MM.1S (cell line): Measurements from ENCODE around the gene FAM217A.

ENCODE experiments used
- DNase-seq: peaks from one replicate; pipeline ENCODE4 v3.0.0-alpha.2; 2015
- H2AFZ ChIP-seq: fragments of 300-600 bp; sonication (generic); 2 replicates; pipeline ENCODE4 v1.6.0; 2016; ENCODE audit warnings: antibody characterized with exemption, low read length
- H3F3A ChIP-seq: fragments of 300-600 bp; sonication (generic); 2 replicates; pipeline ENCODE4 v1.6.1; 2016; ENCODE audit warnings: mild to moderate bottlenecking, antibody characterized with exemption, low read length, moderate library complexity, mixed read lengths; ENCODE audit not compliant: insufficient read depth
- H3K27ac ChIP-seq: fragments of 300-600 bp; sonication (generic); 2 replicates; pipeline ENCODE4 v1.5.1; 2016; ENCODE audit warnings: mild to moderate bottlenecking, low read length
- H3K27me3 ChIP-seq: fragments of 300-600 bp; sonication (generic); replicated peaks from 2 replicates; pipeline ENCODE4 v1.6.0; 2016; ENCODE audit warnings: low read length; ENCODE audit not compliant: insufficient read depth
- H3K36me3 ChIP-seq: fragments of 300-600 bp; sonication (generic); replicated peaks from 2 replicates; pipeline ENCODE4 v1.6.1; 2016; ENCODE audit warnings: mild to moderate bottlenecking, low read length, mixed read lengths; ENCODE audit not compliant: insufficient read depth
- H3K4me1 ChIP-seq: fragments of 300-600 bp; sonication (generic); 2 replicates; pipeline ENCODE4 v1.6.1; 2016; ENCODE audit warnings: low read length, mixed read lengths
- H3K4me2 ChIP-seq: fragments of 300-600 bp; sonication (generic); 2 replicates; pipeline ENCODE4 v1.6.0; 2016; ENCODE audit warnings: low read depth, low read length
- H3K4me3 ChIP-seq: fragments of 300-600 bp; sonication (generic); 2 replicates; pipeline ENCODE4 v1.5.1; 2016; ENCODE audit warnings: low read length, mixed read lengths
- H3K79me2 ChIP-seq: fragments of 300-600 bp; sonication (generic); 2 replicates; pipeline ENCODE4 v1.6.1; 2016; ENCODE audit warnings: mixed run types, low read length, mixed read lengths
- H3K9ac ChIP-seq: fragments of 300-600 bp; sonication (generic); 2 replicates; pipeline ENCODE4 v1.6.1; 2016; ENCODE audit warnings: low read length, mixed read lengths
- H3K9me2 ChIP-seq: fragments of 300-600 bp; sonication (generic); replicated peaks from 2 replicates; pipeline ENCODE4 v1.6.1; 2016; ENCODE audit warnings: mild to moderate bottlenecking, low read length, mixed read lengths; ENCODE audit not compliant: insufficient read depth
- H3K9me3 ChIP-seq: fragments of 300-600 bp; sonication (generic); replicated peaks from 2 replicates; pipeline ENCODE4 v1.6.1; 2016; ENCODE audit warnings: mild to moderate bottlenecking, low read length, mixed read lengths; ENCODE audit not compliant: insufficient read depth
- H4K20me1 ChIP-seq: fragments of 300-600 bp; sonication (generic); 2 replicates; pipeline ENCODE4 v1.6.1; 2016; ENCODE audit warnings: mild to moderate bottlenecking, low read length, moderate library complexity, mixed read lengths; ENCODE audit not compliant: insufficient read depth
- CTCF ChIP-seq: fragments of 300-600 bp; sonication (generic); IDR thresholded peaks from 2 replicates; pipeline ENCODE4 v1.5.1; 2016; ENCODE audit warnings: antibody characterized with exemption, low read length, mixed read lengths
- EZH2 ChIP-seq: fragments of 300-600 bp; sonication (generic); optimal IDR thresholded peaks from 2 replicates; pipeline ENCODE3; 2017; ENCODE audit warnings: low read depth, mild to moderate bottlenecking, antibody characterized with exemption, low read length, mixed read lengths
- EZH2phosphoT487 ChIP-seq: fragments of 300-600 bp; sonication (generic); IDR thresholded peaks from 2 replicates; pipeline ENCODE4 v1.6.1; 2018; ENCODE audit warnings: antibody characterized with exemption, low read length

FAM217A gene

DNA sequence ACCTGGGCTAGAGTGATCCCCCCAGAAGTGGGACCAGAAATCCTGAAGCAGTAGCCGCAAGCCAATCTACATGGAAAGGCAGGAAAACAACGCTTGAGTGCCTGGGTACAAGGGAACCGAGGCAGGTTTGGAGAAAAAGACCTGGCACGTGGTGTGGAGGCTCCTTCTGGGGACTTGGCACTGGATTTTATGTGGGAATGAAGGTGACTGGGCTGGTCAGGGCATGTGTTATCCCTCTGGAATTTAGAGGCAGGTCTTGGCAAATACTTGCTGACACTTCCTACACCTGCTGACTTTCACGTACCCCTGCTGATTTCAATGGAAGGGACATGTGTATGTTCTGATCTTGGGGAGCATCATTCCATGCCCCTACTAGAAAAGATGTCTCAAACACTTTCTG lies 25.0 kb upstream of the FAM217A start:
- no peak overlapping the region for H3K27ac ChIP-seq
- H4K20me1 ChIP-seq: no peaks in the 10 kb centered on the region
- no peak overlapping the region for H3K4me2 ChIP-seq
- H3K9me3 ChIP-seq: no peaks in the 10 kb centered on the region
- H3K79me2 ChIP-seq: no peaks in the 10 kb centered on the region
- H3K4me1 ChIP-seq: no peaks in the 10 kb centered on the region
- H3F3A ChIP-seq: no peaks in the 10 kb centered on the region
- no peaks in the 10 kb centered on the region for H3K36me3 ChIP-seq
- DNase-seq: no peak
- no peak overlapping the region for H2AFZ ChIP-seq
- TF ChIP-seq CTCF (no peak), EZH2 (no peak), EZH2phosphoT487 (no peak)
- no peak overlapping the region for H3K4me3 ChIP-seq
- no peak overlapping the region for H3K9ac ChIP-seq
- no peaks in the 10 kb centered on the region for H3K27me3 ChIP-seq
- no peaks in the 10 kb centered on the region for H3K9me2 ChIP-seq

- H3K36me3 ChIP-seq: no peaks in the 10 kb centered on the region
- H3K27me3 ChIP-seq: no peaks in the 10 kb centered on the region
- no peaks in the 10 kb centered on the region for H3K79me2 ChIP-seq
- H3K4me3 ChIP-seq: no peak overlapping the region
- no peaks in the 10 kb centered on the region for H3K9me3 ChIP-seq
- H3K9me2 ChIP-seq: no peaks in the 10 kb centered on the region
- H3K4me2 ChIP-seq: no peak overlapping the region
- no peak overlapping the region for H2AFZ ChIP-seq
- no peak for DNase-seq
- H3K27ac ChIP-seq: no peak overlapping the region
- H4K20me1 ChIP-seq: no peaks in the 10 kb centered on the region
- H3F3A ChIP-seq: no peaks in the 10 kb centered on the region
- no peaks in the 10 kb centered on the region for H3K4me1 ChIP-seq
- TF ChIP-seq EZH2 (no peak), EZH2phosphoT487 (no peak), CTCF (no peak)
- H3K9ac ChIP-seq: no peak overlapping the region
These were observed 23.8 kb upstream of the FAM217A start for GRCh38 chr6:4102687-4103244.

GRCh38 chr6:4101298-4101697 lies 22.4 kb upstream of the FAM217A start:
- no peak for DNase-seq
- Histone ChIP-seq H3F3A (no peaks in the 10 kb centered on the region), H3K27me3 (no peaks in the 10 kb centered on the region), H3K9me3 (no peaks in the 10 kb centered on the region), H3K9me2 (no peaks in the 10 kb centered on the region), H3K36me3 (no peaks in the 10 kb centered on the region), H3K4me2 (no peak overlapping the region), H4K20me1 (no peaks in the 10 kb centered on the region), H3K79me2 (no peaks in the 10 kb centered on the region), H3K4me3 (no peak overlapping the region), H3K27ac (no peak overlapping the region), H3K4me1 (no peaks in the 10 kb centered on the region), H2AFZ (no peak overlapping the region), H3K9ac (no peak overlapping the region)
- TF ChIP-seq EZH2 (no peak), EZH2phosphoT487 (no peak), CTCF (no peak)
